ENCODE measurements around the gene HGFAC. TPM values are rescaled to one million over a fixed set of nuclear protein-coding genes. Genes with fewer than 3 reads are reported as not detected.

Gene HGFAC
- total RNA-seq, 1 experiment from 2014 or later: 0.28 TPM

DNA sequence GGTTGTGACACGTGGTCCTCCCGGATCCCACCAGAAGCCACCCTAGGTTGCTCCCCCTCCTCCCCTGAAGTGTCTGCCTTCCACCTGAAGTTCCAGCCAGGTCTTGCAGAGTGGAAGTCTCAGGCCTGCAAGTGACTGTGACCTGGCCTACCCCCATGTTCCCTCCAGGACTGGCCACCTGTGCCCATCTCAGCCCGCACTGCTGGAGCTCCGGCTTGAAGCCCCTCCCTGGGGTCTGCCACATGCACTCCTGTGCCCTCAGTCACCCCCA is 6.1 kb upstream of the HGFAC start:
- intact Hi-C loops (cut with micrococcal nuclease): no loop called here
- no peaks in the 10 kb centered on the region for H3K27me3 Mint-ChIP-seq (ENCODE audit: insufficient read depth, unreplicated experiment)
- no peak overlapping the region for H3K27ac Mint-ChIP-seq (ENCODE audit: low read depth, unreplicated experiment)
- H3K4me1 Mint-ChIP-seq (ENCODE audit: insufficient read depth, unreplicated experiment): peaks cover 14% of the 10 kb centered on the region
- TF ChIP-seq, protein P1, sequence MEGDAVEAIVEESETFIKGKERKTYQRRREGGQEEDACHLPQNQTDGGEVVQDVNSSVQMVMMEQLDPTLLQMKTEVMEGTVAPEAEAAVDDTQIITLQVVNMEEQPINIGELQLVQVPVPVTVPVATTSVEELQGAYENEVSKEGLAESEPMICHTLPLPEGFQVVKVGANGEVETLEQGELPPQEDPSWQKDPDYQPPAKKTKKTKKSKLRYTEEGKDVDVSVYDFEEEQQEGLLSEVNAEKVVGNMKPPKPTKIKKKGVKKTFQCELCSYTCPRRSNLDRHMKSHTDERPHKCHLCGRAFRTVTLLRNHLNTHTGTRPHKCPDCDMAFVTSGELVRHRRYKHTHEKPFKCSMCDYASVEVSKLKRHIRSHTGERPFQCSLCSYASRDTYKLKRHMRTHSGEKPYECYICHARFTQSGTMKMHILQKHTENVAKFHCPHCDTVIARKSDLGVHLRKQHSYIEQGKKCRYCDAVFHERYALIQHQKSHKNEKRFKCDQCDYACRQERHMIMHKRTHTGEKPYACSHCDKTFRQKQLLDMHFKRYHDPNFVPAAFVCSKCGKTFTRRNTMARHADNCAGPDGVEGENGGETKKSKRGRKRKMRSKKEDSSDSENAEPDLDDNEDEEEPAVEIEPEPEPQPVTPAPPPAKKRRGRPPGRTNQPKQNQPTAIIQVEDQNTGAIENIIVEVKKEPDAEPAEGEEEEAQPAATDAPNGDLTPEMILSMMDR (IDR thresholded peaks at IDR 0.05; ENCODE audit: unreplicated experiment): no peak
- CTCF ChIA-PET: interaction anchor here (0.6 to 2.6 kb wide), 4 partner anchors 45 to 445 kb away, joined by 3 to 6 read pairs (median 4); no protein-coding TSS in a partner anchor
- H3K4me3 Mint-ChIP-seq (ENCODE audit: unreplicated experiment): no peak overlapping the region
- POLR2A ChIA-PET: interaction anchor here (4.3 kb wide), 1 partner anchor 48 kb away, joined by 24 read pairs; no protein-coding TSS in a partner anchor
- BruUV-seq (replicated peaks): no TSS peak
- no peak for DNase-seq (ENCODE audit: unreplicated experiment)
- no peaks in the 10 kb centered on the region for H3K9me3 Mint-ChIP-seq (ENCODE audit: unreplicated experiment)
- H3K36me3 Mint-ChIP-seq (ENCODE audit: insufficient read depth, unreplicated experiment): peaks cover 8% of the 10 kb centered on the region

DNA sequence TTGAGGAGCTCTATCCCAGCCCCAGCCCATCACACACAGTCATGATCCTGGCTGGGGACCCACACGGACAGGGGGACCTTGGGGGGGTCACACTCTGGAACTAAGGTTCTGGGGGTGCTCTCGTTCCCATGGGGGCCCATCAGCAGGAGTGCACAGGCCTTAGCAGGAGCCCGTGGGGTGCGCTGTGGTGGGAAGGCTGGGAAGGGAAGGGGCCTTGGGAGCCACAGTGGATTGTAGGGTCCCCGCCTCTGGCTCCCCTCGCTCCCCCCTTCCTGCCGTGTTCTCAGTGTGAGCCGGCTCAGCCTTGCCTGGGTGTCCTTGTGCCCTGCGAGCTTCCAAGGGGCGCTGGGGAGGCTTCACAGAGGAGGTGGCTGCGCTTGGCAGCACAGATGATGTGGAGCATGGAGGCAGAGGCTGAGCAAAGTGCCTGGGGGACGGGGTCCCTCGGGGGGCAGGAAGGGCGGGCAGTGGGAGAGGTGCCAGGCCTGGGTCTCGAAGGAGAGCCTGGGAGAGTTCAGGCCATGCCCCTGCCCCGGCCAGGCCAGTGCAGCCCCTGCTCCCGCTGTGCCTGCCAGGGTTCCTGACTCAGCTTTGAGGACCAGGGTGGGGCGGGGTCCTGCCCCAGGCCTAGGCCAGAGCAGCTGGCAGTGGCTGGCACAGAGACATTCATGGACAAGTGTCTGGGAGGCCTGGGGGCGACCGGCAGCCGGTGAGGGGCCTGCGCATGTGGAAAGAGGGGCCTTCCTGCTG is 5.5 kb upstream of the HGFAC start:
- intact Hi-C loops (cut with micrococcal nuclease): no loop called here
- CTCF ChIA-PET: interaction anchor here (0.6 to 2.6 kb wide), 5 partner anchors 26 to 444 kb away, joined by 3 to 7 read pairs (median 4); no protein-coding TSS in a partner anchor
- Mint-ChIP-seq H3K36me3 (ENCODE audit: insufficient read depth, unreplicated experiment) (peaks cover 2% of the 10 kb centered on the region), H3K4me1 (ENCODE audit: insufficient read depth, unreplicated experiment) (peaks cover 16% of the 10 kb centered on the region), H3K27ac (ENCODE audit: low read depth, unreplicated experiment) (peak overlapping the region; percentile 91), H3K9me3 (ENCODE audit: unreplicated experiment) (no peaks in the 10 kb centered on the region), H3K4me3 (ENCODE audit: unreplicated experiment) (peak overlapping the region; percentile 40), H3K27me3 (ENCODE audit: insufficient read depth, unreplicated experiment) (no peaks in the 10 kb centered on the region)
- POLR2A ChIA-PET: interaction anchor here (1.5 to 4.3 kb wide), 3 partner anchors 10 to 144 kb away, joined by 6 to 24 read pairs (median 9); partner anchors contain the start of gene RGS12
- TF ChIP-seq, protein P1 (IDR thresholded peaks at IDR 0.05; ENCODE audit: unreplicated experiment): no peak
- DNase-seq (ENCODE audit: unreplicated experiment): peak; percentile 36
- TSS peak; percentile 75 for BruUV-seq (replicated peaks)

DNA sequence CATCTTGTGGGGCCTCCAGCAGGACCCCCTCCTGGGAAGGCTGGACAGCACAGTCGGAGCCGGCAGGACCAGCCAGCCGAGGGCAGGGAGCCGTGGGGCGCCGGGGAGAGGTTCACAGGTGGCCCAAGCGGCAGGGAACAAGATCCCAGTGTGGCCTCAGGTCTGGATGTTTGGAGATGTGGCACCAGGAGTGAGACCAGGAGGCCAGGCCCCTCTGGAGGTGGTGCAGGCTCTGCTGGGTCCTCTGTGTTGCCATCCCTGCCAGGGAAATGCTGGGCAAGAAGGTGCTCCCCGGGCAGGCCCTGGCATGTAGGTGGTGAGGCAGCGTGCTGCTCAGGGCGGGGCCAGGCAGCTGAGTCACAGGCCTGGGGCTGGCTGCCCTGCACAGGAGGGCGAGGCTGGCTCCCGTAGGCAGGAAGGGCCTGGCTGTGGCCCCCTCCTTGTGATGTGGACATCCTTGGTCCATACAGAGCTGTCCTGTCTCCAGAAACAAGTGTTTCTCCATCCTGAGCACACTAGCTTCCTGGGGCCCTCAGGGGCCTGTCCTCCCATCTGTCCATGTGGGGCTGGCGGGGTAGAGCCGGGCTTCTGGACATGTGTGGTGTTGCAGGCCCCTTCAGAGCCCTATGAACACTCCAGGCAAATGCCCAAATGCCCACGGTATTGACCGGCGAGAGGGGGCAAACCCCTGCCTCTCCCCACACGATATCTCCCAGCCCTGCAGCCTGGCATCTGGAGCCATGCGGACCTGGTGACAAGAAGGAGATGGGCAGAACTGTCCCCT is 4.8 kb upstream of the HGFAC start:
- peak; percentile 94 for DNase-seq (ENCODE audit: unreplicated experiment)
- H3K27ac Mint-ChIP-seq (ENCODE audit: low read depth, unreplicated experiment): peak overlapping the region; percentile 91
- H3K9me3 Mint-ChIP-seq (ENCODE audit: unreplicated experiment): no peaks in the 10 kb centered on the region
- no peaks in the 10 kb centered on the region for H3K27me3 Mint-ChIP-seq (ENCODE audit: insufficient read depth, unreplicated experiment)
- H3K4me3 Mint-ChIP-seq (ENCODE audit: unreplicated experiment): peak overlapping the region; percentile 40
- ChIA-PET POLR2A (interaction anchor here (0.5 to 4.3 kb wide), 4 partner anchors 10 to 309 kb away, joined by 3 to 24 read pairs (median 8); partner anchors contain the start of gene RGS12), CTCF (interaction anchor here (0.6 to 2.6 kb wide), 4 partner anchors 25 to 91 kb away, joined by 3 to 7 read pairs (median 5); no protein-coding TSS in a partner anchor)
- H3K36me3 Mint-ChIP-seq (ENCODE audit: insufficient read depth, unreplicated experiment): no peaks in the 10 kb centered on the region
- BruUV-seq (replicated peaks): no TSS peak
- TF ChIP-seq, protein P1 (IDR thresholded peaks at IDR 0.05; ENCODE audit: unreplicated experiment): no peak
- intact Hi-C loops (cut with micrococcal nuclease): no loop called here
- H3K4me1 Mint-ChIP-seq (ENCODE audit: insufficient read depth, unreplicated experiment): peaks cover 20% of the 10 kb centered on the region

DNA sequence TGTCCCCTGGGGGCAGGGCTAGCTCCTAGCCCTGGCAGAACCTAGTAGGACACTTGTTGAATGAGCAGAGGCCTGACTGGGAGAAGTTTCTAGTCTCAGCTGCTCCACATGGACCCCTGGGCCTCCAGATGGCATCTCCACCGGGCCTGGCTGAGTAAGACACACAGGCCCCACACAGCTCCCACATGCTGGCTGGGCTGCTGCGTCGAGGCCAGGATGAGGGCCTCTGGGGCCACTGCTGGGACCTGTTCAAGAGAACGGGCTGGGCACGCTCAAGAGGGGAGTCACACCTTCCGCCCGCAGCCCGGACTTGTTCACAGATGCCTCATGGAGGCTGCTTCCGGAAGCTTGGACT is 4.2 kb upstream of the HGFAC start:
- CTCF ChIA-PET: interaction anchor here (0.6 to 2.1 kb wide), 2 partner anchors 43 to 92 kb away, joined by 3 to 7 read pairs; no protein-coding TSS in a partner anchor
- no peak for DNase-seq (ENCODE audit: unreplicated experiment)
- Mint-ChIP-seq H3K36me3 (ENCODE audit: insufficient read depth, unreplicated experiment) (no peaks in the 10 kb centered on the region), H3K27me3 (ENCODE audit: insufficient read depth, unreplicated experiment) (no peaks in the 10 kb centered on the region), H3K27ac (ENCODE audit: low read depth, unreplicated experiment) (peak overlapping the region; percentile 91), H3K4me3 (ENCODE audit: unreplicated experiment) (no peak overlapping the region), H3K9me3 (ENCODE audit: unreplicated experiment) (no peaks in the 10 kb centered on the region), H3K4me1 (ENCODE audit: insufficient read depth, unreplicated experiment) (peaks cover 20% of the 10 kb centered on the region)
- intact Hi-C loops (cut with micrococcal nuclease): no loop called here
- BruUV-seq (replicated peaks): no TSS peak
- TF ChIP-seq, protein P1 (IDR thresholded peaks at IDR 0.05; ENCODE audit: unreplicated experiment): no peak
- POLR2A ChIA-PET: interaction anchor here (0.5 to 4.3 kb wide), 4 partner anchors 11 to 308 kb away, joined by 3 to 24 read pairs (median 8); partner anchors contain the start of gene RGS12

All from MCF 10A (cell line).